Keratinocyte (primary cell): ENCODE measurements around the gene UQCC2. TPM values are rescaled to one million over a fixed set of nuclear protein-coding genes. Genes with fewer than 3 reads are reported as not detected.
A peak's percentile ranks its signal among the peaks of the same experiment; 100 is the strongest.

Experiments used
- DNase-seq: peaks from one replicate; pipeline ENCODE4 v3.0.0-alpha.2; 2011; ENCODE audit warnings: low read depth, missing footprints, low spot score
- FAIRE-seq: peaks from 2 replicates; lab custom pipeline; 2011; peaks lifted over from hg19 to GRCh38; lab: Jason Lieb, UNC
- H2AFZ ChIP-seq: 2 replicates; pipeline ENCODE4 v1.6.0; 2012; ENCODE audit warnings: low read length, control low read depth, inconsistent platforms; ENCODE audit not compliant: control insufficient read depth
- H3K27ac ChIP-seq: 2 replicates; pipeline ENCODE4 v1.5.1; 2011; ENCODE audit warnings: low read length; ENCODE audit not compliant: control insufficient read depth, insufficient read depth
- H3K27me3 ChIP-seq: 3 replicates; pipeline ENCODE4 v1.6.0; 2011; ENCODE audit warnings: low read length; ENCODE audit not compliant: control insufficient read depth, insufficient read depth; ENCODE audit errors: extremely low read depth
- H3K36me3 ChIP-seq, 2 experiments: 2 replicates in 1 of 2; 3 replicates in 1 of 2; pipeline ENCODE4 v1.5.1; 2011; ENCODE audit warnings: low read length in 2 of 2, mild to moderate bottlenecking in 1 of 2; ENCODE audit not compliant: control insufficient read depth in 2 of 2, insufficient read depth in 2 of 2; ENCODE audit errors: extremely low read depth in 1 of 2
- H3K4me1 ChIP-seq: 3 replicates; pipeline ENCODE4 v1.5.1; 2011; ENCODE audit warnings: low read length; ENCODE audit not compliant: control insufficient read depth, insufficient read depth; ENCODE audit errors: extremely low read depth
- H3K4me2 ChIP-seq: 3 replicates; pipeline ENCODE4 v1.6.0; 2011; ENCODE audit warnings: low read depth, low read length; ENCODE audit not compliant: control insufficient read depth, insufficient read depth; ENCODE audit errors: extremely low read depth
- H3K4me3 ChIP-seq, 3 experiments: fragments of 200-600 bp in 1 of 3; sonication (generic) in 1 of 3; 2 replicates in 2 of 3; 3 replicates in 1 of 3; pipeline ENCODE4 v1.5.1; 2011 to 2016; ENCODE audit warnings: low read length in 3 of 3, mild to moderate bottlenecking in 3 of 3, control low read depth in 2 of 3, inconsistent platforms in 1 of 3, low read depth in 1 of 3, mixed read lengths in 1 of 3, mixed run types in 1 of 3, moderate library complexity in 1 of 3; ENCODE audit not compliant: control insufficient read depth in 2 of 3, insufficient read depth in 2 of 3; ENCODE audit errors: extremely low read depth in 1 of 3
- H3K79me2 ChIP-seq: 2 replicates; pipeline ENCODE4 v1.6.0; 2012; ENCODE audit warnings: low read length; ENCODE audit not compliant: control insufficient read depth, insufficient read depth
- H3K9ac ChIP-seq: 3 replicates; pipeline ENCODE4 v1.6.0; 2011; ENCODE audit warnings: low read length; ENCODE audit not compliant: control insufficient read depth, insufficient read depth; ENCODE audit errors: extremely low read depth
- H3K9me1 ChIP-seq: 3 replicates; pipeline ENCODE4 v1.6.0; 2011; ENCODE audit warnings: low read length; ENCODE audit not compliant: control insufficient read depth, insufficient read depth; ENCODE audit errors: extremely low read depth
- H3K9me3 ChIP-seq: 2 replicates; pipeline ENCODE4 v1.5.1; 2012; ENCODE audit warnings: low read depth, low read length; ENCODE audit not compliant: control insufficient read depth
- H4K20me1 ChIP-seq: 3 replicates; pipeline ENCODE4 v1.6.0; 2011; ENCODE audit warnings: low read length; ENCODE audit not compliant: control insufficient read depth, insufficient read depth; ENCODE audit errors: extremely low read depth
- EZH2 ChIP-seq: IDR thresholded peaks from one replicate; pipeline ENCODE4 v1.6.1; 2012; ENCODE audit warnings: inconsistent platforms, mild to moderate bottlenecking, low read length, moderate library complexity
- dilution Hi-C: fragments of 300-500 bp; cut with MboI; formaldehyde crosslinking; loops from one replicate; pipeline ENCODE4 v1.7.0; 2020; ENCODE audit warnings: low sequenced_read_pairs; ENCODE audit not compliant: extremely low pct_ligation_motif_present
- polyA plus RNA-seq, 5 experiments: library from polyadenylated mRNA; depleted of rRNA in 3 of 5; stranded (reverse) in 3 of 5; stranded (forward) in 1 of 5; unstranded in 1 of 5; fragments of >200 nt; gene quantifications; 1 replicate in 1 of 5; 2 replicates in 3 of 5; 3 replicates in 1 of 5; pipeline versions ENCODE4 v1.2.1 to v1.2.3, GENCODE V29; 2011 to 2012; ENCODE audit warnings: missing spikeins in 2 of 5, low read depth in 1 of 5, low replicate concordance in 1 of 5
- TF ChIP-seq, protein P1 (sequence below), 3 experiments: IDR thresholded peaks in 1 of 3; conservative IDR thresholded peaks in 1 of 3; optimal IDR thresholded peaks in 1 of 3; 2 replicates in 2 of 3; 3 replicates in 1 of 3; pipeline versions ENCODE3 to v1.5.1; 2011; ENCODE audit warnings: low read length in 3 of 3, mild to moderate bottlenecking in 3 of 3, moderate library complexity in 2 of 3, control low read depth in 1 of 3, inconsistent platforms in 1 of 3; ENCODE audit not compliant: insufficient read depth in 2 of 3; ENCODE audit errors: extremely low read depth in 1 of 3

UQCC2 gene
- polyA plus RNA-seq, 1 donor (not counting 4 experiments of a cell fraction or from before 2014, with no cell fraction given): 76.7 TPM

DNA sequence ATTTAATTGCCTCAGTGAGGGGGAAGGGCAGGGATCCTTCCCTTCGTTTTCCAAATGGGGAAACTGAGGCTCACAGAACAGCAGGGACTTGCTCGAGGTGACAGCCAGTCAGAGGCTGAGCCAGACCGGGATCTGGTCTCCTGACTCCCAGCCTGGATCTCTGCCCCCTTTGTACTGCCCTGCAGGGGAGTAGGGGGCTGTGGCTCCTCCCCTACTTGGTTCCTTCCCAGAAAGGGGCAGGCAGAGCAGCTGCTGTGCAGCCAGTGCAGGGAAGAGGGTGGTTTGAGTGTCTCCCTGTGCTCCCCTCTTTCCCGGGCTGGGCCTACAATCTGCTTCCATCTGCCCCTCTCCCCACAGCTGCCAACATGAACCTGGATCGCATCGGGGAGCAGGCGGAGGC lies 37.6 kb downstream of the UQCC2 start:
- no peak for TF ChIP-seq EZH2
- TF ChIP-seq, protein P1, sequence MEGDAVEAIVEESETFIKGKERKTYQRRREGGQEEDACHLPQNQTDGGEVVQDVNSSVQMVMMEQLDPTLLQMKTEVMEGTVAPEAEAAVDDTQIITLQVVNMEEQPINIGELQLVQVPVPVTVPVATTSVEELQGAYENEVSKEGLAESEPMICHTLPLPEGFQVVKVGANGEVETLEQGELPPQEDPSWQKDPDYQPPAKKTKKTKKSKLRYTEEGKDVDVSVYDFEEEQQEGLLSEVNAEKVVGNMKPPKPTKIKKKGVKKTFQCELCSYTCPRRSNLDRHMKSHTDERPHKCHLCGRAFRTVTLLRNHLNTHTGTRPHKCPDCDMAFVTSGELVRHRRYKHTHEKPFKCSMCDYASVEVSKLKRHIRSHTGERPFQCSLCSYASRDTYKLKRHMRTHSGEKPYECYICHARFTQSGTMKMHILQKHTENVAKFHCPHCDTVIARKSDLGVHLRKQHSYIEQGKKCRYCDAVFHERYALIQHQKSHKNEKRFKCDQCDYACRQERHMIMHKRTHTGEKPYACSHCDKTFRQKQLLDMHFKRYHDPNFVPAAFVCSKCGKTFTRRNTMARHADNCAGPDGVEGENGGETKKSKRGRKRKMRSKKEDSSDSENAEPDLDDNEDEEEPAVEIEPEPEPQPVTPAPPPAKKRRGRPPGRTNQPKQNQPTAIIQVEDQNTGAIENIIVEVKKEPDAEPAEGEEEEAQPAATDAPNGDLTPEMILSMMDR (optimal IDR thresholded peaks at IDR 0.05 in 1 of 3, IDR thresholded peaks at IDR 0.05 in 1 of 3, conservative IDR thresholded peaks at IDR 0.05 in 1 of 3; ENCODE audit: extremely low read depth in 1 of 3, insufficient read depth in 2 of 3, low read length in 3 of 3): no peak
- Histone ChIP-seq H3K4me2 (no peak overlapping the region), H2AFZ (no peak overlapping the region), H3K4me1 (peaks cover 15% of the 10 kb centered on the region), H3K27me3 (no peaks in the 10 kb centered on the region), H3K79me2 (no peaks in the 10 kb centered on the region), H3K9ac (no peak overlapping the region), H3K9me3 (no peaks in the 10 kb centered on the region), H3K4me3 (no peak overlapping the region), H3K9me1 (no peaks in the 10 kb centered on the region), H3K36me3 (peaks cover 61 to 76% of the 10 kb centered on the region in 2 experiments), H3K27ac (no peak overlapping the region), H4K20me1 (no peaks in the 10 kb centered on the region)
- FAIRE-seq (no peak), DNase-seq (no peak)
- dilution Hi-C loops: no loop called here

DNA sequence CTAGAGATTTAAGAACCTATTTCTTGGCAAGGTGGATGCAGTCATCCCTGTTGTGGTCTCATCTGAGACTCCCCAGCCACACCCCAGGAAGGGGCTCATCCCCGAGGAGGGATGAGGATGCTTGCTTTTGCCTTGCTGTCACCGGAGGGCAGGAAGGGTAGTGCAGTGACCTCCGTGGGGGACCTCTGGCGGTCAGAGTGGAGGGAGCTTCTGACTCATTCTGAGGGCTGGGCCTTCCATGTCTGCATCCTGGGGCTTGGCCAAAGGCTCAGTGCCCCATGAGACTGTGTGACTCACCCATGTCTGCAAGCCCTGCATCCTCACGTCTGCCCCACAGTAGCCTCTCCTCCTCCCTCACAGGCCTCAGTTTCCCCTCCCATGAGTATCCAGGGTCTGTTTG lies 38.7 kb downstream of the UQCC2 start:
- H3K9me3 ChIP-seq: no peaks in the 10 kb centered on the region
- peak; percentile 70 for DNase-seq
- H3K79me2 ChIP-seq: no peaks in the 10 kb centered on the region
- FAIRE-seq: peak; percentile 78
- no peaks in the 10 kb centered on the region for H3K27me3 ChIP-seq
- no peak for TF ChIP-seq EZH2
- TF ChIP-seq, protein P1 (optimal IDR thresholded peaks at IDR 0.05 in 1 of 3, IDR thresholded peaks at IDR 0.05 in 1 of 3, conservative IDR thresholded peaks at IDR 0.05 in 1 of 3; ENCODE audit: extremely low read depth in 1 of 3, insufficient read depth in 2 of 3, low read length in 3 of 3): peak in 2 of 3 experiments; percentile 40 to 46
- peak overlapping the region; percentile 4 for H3K9ac ChIP-seq
- no peaks in the 10 kb centered on the region for H4K20me1 ChIP-seq
- H3K27ac ChIP-seq: peak overlapping the region; percentile 49
- H3K4me1 ChIP-seq: peaks cover 21% of the 10 kb centered on the region
- no peaks in the 10 kb centered on the region for H3K9me1 ChIP-seq
- no peak overlapping the region for H3K4me3 ChIP-seq
- H2AFZ ChIP-seq: no peak overlapping the region
- peaks cover 54 to 78% of the 10 kb centered on the region in 2 experiments for H3K36me3 ChIP-seq
- dilution Hi-C loops: no loop called here
- no peak overlapping the region for H3K4me2 ChIP-seq
